Measurements from ENCODE around the gene NADK2.

GRCh38 chr5:36241631-36242533 lies at the start of gene NADK2:
- TF ChIP-seq POLR2AphosphoS5 (IDR thresholded peaks at IDR 0.05) (peak; percentile 91), CTCF (IDR thresholded peaks at IDR 0.05) (peak in 3 of 4 experiments; percentile 69 to 85 (median 78))
